Skeletal muscle tissue (tissue), 4 donors: ENCODE results near the gene FAF1. TPM values are rescaled to one million over a fixed set of nuclear protein-coding genes. Genes with fewer than 3 reads are reported as not detected.

Experiments
- H3K27ac ChIP-seq: one replicate; pipeline ENCODE4 v1.7.0; 2013; ENCODE audit warnings: mild to moderate bottlenecking, low read depth, low read length, inconsistent platforms
- H3K27me3 ChIP-seq, 3 donors: one replicate each; pipeline ENCODE4 v1.7.0; 2013; ENCODE audit warnings: low read length in 3 of 3; ENCODE audit not compliant: control insufficient read depth in 3 of 3, insufficient read depth in 3 of 3
- H3K36me3 ChIP-seq, 3 donors: one replicate each; pipeline ENCODE4 v1.7.0; 2013; ENCODE audit warnings: low read length in 3 of 3; ENCODE audit not compliant: control insufficient read depth in 3 of 3, insufficient read depth in 3 of 3
- H3K4me1 ChIP-seq, 3 donors: one replicate each; pipeline ENCODE4 v1.7.0; 2013; ENCODE audit warnings: low read length in 3 of 3, mild to moderate bottlenecking in 3 of 3; ENCODE audit not compliant: control insufficient read depth in 3 of 3, insufficient read depth in 3 of 3
- H3K4me3 ChIP-seq, 3 donors: one replicate each; pipeline ENCODE4 v1.7.0; 2013; ENCODE audit warnings: low read length in 3 of 3
- H3K9ac ChIP-seq, 3 donors: one replicate each; pipeline ENCODE4 v1.7.0; 2013; ENCODE audit warnings: low read length in 3 of 3, mild to moderate bottlenecking in 3 of 3, moderate library complexity in 2 of 3, low read depth in 1 of 3
- H3K9me3 ChIP-seq, 3 donors: one replicate each; pipeline ENCODE4 v1.7.0; 2013; ENCODE audit warnings: low read length in 3 of 3; ENCODE audit not compliant: control insufficient read depth in 3 of 3
- total RNA-seq: library from RNA; depleted of rRNA; stranded (reverse); fragments of >200 nt; gene quantifications from one replicate; pipeline ENCODE4 v1.2.3, GENCODE V29; 2014
- donor health status: Osteomylitis.

The FAF1 gene
- total RNA-seq, 1 donor from 2014 or later, result 41.2 TPM

DNA sequence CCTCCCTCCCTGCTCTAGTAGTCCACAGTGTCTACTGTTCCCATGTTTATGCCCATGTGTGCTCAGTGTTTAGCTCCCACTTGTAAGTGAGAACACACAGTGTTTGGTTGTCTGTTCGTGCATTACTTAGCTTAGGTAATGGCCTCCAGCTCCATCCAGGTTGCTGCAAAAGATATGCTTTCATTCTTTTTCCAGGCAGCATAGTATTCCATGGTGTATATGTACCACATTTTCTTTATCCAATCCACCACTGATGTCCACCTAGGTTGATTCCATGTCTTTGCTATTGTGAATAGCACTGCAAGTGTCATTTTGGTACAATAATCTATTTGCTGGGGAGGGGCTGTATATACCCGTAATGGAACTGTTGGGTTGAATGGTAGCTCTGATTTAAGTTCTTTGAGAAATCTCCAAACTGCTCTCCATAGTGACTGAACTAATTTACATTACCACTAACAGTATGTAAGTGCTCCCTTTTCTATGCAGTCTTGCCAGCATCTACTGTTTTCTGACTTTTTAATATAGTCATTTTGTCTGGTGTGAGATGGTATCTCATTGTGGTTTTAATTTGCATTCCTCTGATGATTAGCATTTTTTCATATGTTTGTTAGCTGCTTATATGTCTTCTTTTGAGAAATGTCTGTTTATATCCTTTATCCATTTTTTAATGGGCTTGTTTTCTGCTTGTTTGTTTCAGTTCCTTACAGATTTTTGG lies 344.9 kb downstream of the FAF1 start:
- no peaks in the 10 kb centered on the region for H3K4me1 ChIP-seq
- H3K36me3 ChIP-seq, result no peaks in the 10 kb centered on the region
- H3K9ac ChIP-seq, result no peak overlapping the region
- H3K27me3 ChIP-seq, result no peaks in the 10 kb centered on the region
- H3K27ac ChIP-seq, result no peak overlapping the region
- H3K4me3 ChIP-seq, result no peak overlapping the region
- H3K9me3 ChIP-seq, result no peaks in the 10 kb centered on the region

- Histone ChIP-seq H3K9ac (no peak overlapping the region), H3K4me1 (no peaks in the 10 kb centered on the region), H3K36me3 (no peaks in the 10 kb centered on the region), H3K9me3 (no peaks in the 10 kb centered on the region), H3K27me3 (no peaks in the 10 kb centered on the region), H3K4me3 (no peak overlapping the region), H3K27ac (no peak overlapping the region)
Measured at GRCh38 chr1:50611675-50612074, 348.4 kb downstream of the FAF1 start.

GRCh38 chr1:50610563-50610962 lies 349.5 kb downstream of the FAF1 start:
- Histone ChIP-seq H3K4me1 (no peaks in the 10 kb centered on the region), H3K27me3 (no peaks in the 10 kb centered on the region), H3K27ac (no peak overlapping the region), H3K36me3 (no peaks in the 10 kb centered on the region), H3K4me3 (no peak overlapping the region), H3K9me3 (no peaks in the 10 kb centered on the region), H3K9ac (no peak overlapping the region)

DNA sequence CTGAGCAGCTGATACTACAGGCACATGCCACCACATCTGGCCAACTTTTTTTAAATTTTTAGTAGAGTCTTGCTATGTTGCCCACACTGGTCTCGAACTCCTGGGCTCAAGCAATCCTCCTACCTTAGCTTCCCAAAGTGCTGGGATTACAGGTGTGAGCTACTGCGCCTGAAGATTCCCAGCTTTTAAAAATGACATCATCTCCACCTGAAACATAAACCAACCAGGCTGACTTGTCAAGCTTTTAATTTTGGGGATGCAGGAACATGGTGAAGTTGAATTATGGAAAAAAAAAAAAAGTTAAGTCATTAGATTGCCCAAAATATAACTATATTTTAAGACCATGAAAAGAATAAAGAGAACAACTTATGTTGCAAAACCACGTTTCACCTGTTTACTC lies 350.6 kb downstream of the FAF1 start:
- H3K36me3 ChIP-seq, result no peaks in the 10 kb centered on the region
- H3K4me1 ChIP-seq, result no peaks in the 10 kb centered on the region
- no peak overlapping the region for H3K4me3 ChIP-seq
- no peak overlapping the region for H3K27ac ChIP-seq
- no peaks in the 10 kb centered on the region for H3K9me3 ChIP-seq
- H3K27me3 ChIP-seq, result no peaks in the 10 kb centered on the region
- H3K9ac ChIP-seq, result no peak overlapping the region

- no peak overlapping the region for H3K9ac ChIP-seq
- no peaks in the 10 kb centered on the region for H3K9me3 ChIP-seq
- H3K27me3 ChIP-seq, result no peaks in the 10 kb centered on the region
- H3K4me1 ChIP-seq, result no peaks in the 10 kb centered on the region
- H3K4me3 ChIP-seq, result no peak overlapping the region
- H3K27ac ChIP-seq, result no peak overlapping the region
- no peaks in the 10 kb centered on the region for H3K36me3 ChIP-seq
Measured at GRCh38 chr1:50605186-50605875, 354.7 kb downstream of the FAF1 start.

DNA sequence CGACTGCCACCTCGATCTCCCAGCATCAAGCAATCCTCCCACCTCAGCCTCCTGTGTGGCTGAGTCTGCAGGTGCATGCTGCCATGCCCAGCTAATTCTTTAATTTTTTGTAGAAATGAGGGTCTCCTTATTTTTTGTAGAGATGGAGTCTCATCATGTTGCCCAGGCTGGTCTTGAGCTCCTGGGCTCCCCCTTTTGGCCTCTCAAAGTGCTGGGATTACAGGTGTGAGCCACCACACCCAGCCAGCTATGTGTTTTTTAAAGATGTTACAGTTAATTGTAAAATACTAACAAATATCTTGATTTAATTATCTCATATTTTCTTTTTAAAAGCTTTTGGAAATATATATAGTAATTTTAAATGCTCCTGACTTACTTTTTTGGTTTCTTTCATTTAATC lies 355.5 kb downstream of the FAF1 start:
- Histone ChIP-seq H3K9ac (no peak overlapping the region), H3K27ac (no peak overlapping the region), H3K9me3 (no peaks in the 10 kb centered on the region), H3K4me1 (no peaks in the 10 kb centered on the region), H3K36me3 (no peaks in the 10 kb centered on the region), H3K27me3 (no peaks in the 10 kb centered on the region), H3K4me3 (no peak overlapping the region)

DNA sequence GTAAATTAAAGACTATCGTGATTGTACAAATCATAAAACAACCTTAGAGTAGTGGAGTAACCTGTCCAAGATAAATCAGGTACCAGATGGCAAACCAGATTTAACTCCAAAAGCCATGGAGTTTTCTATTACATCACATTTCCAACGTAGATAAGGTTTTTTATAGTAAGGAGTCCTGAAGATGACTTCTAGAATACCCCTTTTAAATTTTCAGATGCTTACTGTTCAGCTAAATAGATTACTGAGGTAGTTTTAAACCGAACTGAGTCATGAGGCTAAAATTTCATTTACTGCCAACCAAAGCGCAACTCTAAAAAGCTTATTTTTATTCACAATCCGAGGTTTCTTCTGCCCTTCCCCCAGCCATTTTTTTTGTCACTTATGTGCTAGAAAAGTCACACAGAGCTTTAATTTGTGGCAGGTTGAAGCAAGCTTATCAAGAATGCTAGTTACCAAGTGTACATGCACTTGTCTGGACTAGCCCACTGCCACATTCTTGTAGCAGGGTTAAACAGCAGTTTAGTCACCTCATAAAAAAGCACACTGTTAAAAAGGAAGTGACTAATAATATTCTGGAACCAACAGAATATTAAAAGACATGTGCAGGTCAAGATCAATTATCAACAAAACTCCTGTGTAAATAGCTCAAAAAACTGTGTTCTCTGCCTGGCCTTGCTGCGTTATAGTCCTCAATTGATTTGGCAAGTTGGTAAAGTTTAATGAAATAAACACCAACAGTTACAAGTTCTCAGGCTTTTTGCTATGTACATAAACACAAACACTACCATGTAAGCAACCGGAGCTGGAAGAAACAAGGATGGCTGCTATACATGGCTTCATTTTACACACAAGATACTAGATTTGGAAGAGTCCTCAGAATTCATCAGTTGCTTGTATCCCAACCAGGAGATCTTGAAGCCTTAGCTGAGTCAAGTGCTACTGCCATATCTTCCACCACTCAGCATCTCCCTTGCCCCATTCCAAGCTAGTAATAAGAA lies 356.5 kb downstream of the FAF1 start:
- no peak overlapping the region for H3K9ac ChIP-seq

GRCh38 chr1:50599546-50599945 lies 360.5 kb downstream of the FAF1 start:
- Histone ChIP-seq H3K27me3 (no peaks in the 10 kb centered on the region), H3K4me1 (no peaks in the 10 kb centered on the region), H3K9ac (no peak overlapping the region), H3K36me3 (peaks cover 0 to 3% (median 0%) of the 10 kb centered on the region in 3 donors), H3K9me3 (no peaks in the 10 kb centered on the region), H3K4me3 (no peak overlapping the region), H3K27ac (no peak overlapping the region)

More for the DNA sequence above, 356.5 kb downstream of the FAF1 start:
- no peaks in the 10 kb centered on the region for H3K4me1 ChIP-seq
- H3K27ac ChIP-seq, result no peak overlapping the region
- H3K27me3 ChIP-seq, result no peaks in the 10 kb centered on the region
- no peaks in the 10 kb centered on the region for H3K36me3 ChIP-seq
- no peak overlapping the region for H3K4me3 ChIP-seq
- H3K9me3 ChIP-seq, result no peaks in the 10 kb centered on the region

- H3K4me1 ChIP-seq, result no peaks in the 10 kb centered on the region
- H3K9ac ChIP-seq, result no peak overlapping the region
- no peak overlapping the region for H3K4me3 ChIP-seq
- no peak overlapping the region for H3K27ac ChIP-seq
- peaks cover 0 to 3% (median 0%) of the 10 kb centered on the region in 3 donors for H3K36me3 ChIP-seq
- no peaks in the 10 kb centered on the region for H3K27me3 ChIP-seq
- no peaks in the 10 kb centered on the region for H3K9me3 ChIP-seq
Measured at GRCh38 chr1:50595874-50596273, 364.2 kb downstream of the FAF1 start.
